ENCODE measurements around the gene FANCG.

FANCG gene

DNA sequence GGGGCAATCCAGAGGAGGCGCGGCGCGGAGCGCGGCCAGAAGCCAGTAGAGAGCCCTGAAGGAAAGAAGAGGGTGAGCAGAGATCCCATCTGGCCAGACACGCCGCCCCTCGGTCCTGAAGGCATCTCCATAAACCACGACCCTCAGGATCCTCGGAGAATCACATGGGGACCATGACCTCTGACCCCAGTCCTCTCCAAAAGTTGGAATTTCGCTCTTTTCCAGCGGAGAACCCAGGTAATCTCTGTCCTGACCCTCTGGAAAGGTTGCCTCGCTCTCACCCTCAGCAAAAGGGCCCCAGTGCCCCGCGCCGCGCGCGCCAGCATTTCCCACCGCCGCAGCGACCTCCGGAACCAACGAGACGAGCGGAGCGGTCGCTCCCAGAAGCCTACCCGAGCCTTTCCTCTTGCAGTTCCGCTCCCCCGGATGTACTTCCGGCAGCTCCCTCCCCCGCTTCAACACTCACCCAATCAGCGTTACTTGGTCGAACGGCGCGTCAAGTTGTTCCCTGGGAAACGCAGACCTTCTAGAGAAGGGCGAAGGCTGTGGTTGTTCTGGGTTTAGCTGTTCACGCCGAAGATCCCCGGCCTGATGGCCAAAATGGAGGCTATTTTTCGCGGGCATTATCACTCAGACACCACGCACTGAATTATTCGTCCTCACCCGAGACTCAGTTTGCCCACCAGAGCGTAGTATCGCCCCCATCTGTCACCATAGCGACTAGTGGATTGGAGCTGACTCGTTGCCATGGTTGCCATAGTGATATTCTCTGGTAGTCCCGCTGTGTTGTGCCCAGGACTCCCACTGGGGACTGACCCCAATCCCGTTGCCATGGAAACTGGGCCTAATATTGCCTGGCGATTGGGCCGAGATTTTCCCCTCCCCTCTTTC, 23.3 kb upstream of the FANCG start, which contains the start of gene STOML2:
TSS of gene STOML2 (minus strand) at position 363 of the 891 bp plus-strand sequence. CDS start at position 326, 37 bp downstream.
- peak; percentile 86 for DNase-seq

DNA sequence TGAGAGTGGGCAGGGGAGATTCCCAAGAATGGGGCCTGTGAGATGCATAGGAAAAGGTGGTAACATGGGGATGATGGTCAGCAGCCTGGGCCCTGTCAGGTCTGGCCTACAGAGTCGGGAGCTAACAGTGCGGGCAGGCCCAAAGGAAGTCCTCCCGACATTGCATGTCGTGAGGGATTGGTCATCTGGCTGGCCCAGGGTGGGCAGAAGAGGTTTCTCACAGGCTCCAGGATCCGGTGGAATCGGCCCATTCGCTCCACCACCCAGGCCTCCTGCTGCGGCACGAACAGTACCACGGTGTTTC, 22.7 kb upstream of the FANCG start:
- DNase-seq = no peak

DNA sequence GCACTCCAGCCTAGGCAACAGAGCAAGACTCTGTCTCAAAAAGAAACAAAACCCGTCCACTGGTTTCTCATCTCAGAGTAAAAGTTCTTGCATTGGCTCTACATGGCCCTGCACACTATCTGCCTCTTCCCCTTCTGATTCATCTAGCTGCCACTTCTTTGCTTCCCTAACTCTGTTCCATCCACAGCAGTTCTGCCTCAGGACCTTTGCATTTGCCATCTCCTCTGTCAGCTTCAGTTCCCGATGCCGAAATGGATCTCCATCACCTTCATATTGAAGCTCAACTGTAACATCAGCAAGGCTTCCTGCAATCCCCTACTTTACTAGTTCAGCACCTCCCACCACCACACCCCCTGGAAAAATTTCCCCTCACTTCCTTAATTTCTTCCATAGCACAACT, 17.8 kb upstream of the FANCG start:
- no peak for DNase-seq

GRCh38 chr9:35096035-35096849, 16.5 kb upstream of the FANCG start, which contains the start of gene PIGO:
TSS of gene PIGO (minus strand) at chr9:35096591. CDS start at chr9:35095565, 1,026 bp downstream.
- peak; percentile 84 for DNase-seq

DNA sequence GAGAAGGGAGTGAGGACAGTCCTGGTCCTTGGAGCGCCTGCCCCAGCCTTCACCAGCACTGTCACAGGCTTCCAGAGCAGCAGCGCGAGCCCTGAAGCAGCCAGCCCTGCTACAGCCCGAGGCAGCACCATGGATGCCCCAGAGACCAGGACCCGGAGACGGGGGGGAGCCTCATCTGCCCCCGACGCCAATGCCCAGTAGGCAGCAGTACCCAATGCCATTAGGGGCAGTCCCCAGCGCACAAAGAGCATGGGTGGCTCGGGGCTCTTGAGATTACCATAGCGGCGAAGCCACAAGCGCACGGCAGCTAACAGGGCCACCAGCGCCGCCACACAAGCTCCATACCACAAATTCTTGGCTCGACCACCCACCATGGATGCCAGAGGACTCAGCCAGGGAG, 11.8 kb upstream of the FANCG start:
- no peak for DNase-seq

GRCh38 chr9:35089434-35089833, 9.7 kb upstream of the FANCG start:
- DNase-seq = no peak

DNA sequence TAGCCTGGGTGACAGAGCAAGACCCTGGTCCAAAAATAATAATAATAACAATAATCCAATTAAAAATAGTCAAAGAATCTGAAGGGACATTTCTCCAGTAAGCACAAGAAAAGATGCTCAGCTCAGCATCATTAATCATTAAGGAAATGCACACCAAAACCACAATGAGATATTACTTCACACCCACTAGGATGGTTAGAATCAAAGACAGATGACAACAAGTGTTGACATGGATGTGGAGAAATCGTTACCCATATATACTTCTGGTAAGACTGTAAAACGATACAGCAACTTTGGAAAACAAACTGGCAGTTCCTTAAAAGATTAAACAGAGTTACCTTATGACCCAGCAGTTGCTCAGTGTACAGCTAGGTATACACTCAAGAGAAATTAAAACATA, 5.3 kb upstream of the FANCG start:
- no peak for DNase-seq

GRCh38 chr9:35079041-35079425, 709 bp downstream of the FANCG start:
- DNase-seq = no peak

DNA sequence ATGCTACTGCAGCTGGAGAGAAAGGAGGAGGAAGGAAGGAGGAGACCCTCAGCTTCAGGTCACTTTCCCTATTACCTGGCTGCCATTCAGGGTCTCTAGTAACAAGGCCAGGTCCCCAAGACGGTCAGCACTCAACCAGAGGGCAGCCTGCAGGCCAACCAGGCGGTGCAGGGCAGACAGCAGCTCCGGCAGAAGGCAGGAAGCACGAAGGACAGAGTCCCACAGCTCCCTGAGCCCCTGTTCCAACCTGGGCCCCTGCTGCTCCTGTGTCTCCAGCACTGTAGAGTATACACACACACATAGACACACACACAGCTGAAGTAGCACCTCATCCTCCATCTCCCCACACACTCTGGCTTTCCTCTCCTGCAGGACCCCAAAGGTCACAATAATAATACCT, 1.7 kb downstream of the FANCG start:
- DNase-seq = no peak

GRCh38 chr9:35076848-35077247, 2.9 kb downstream of the FANCG start:
- DNase-seq = no peak

DNA sequence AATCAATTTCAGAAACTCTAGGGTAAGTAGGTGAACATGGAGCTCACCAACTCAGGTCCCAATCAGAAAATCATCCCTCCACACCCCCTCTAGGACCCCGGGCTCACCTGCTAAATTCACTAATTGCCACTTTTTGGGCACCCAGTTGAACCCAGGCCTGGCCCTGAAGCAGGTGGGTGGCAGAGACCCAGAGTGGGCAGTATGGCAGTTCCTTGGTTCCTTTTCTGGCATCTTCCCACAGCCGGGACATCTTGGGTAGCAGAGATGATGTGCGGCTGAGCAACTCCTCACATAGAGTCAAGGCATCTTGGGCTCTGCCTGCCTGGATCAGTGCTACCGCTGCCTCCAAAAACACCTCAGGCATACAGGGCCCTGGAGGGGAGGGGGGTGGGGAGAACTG, 4.4 kb downstream of the FANCG start:
- no peak for DNase-seq

- DNase-seq = no peak
Observed at GRCh38 chr9:35074791-35075190, 5.0 kb downstream of the FANCG start.

DNA sequence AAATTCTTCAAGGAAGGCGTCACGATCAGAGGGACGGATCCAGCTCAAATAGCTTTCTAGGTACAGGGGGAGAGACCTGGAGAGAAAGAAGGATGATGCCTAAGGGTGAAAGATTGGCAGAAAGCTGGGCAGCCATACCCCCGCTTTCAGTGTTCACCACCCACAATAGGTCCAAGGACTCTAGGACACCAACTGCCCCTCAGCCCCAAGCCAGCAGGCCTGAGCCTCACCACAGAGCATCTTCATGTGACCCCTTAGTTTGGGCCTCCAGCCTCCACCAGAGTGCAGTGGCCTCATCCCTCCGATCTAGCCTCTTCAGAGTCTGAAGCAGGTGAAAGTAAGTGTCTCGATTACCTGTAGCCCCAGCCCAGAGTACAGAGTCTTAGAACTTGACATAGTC, 5.6 kb downstream of the FANCG start:
- DNase-seq = no peak

- no peak for DNase-seq
Observed at GRCh38 chr9:35073279-35073612, 6.5 kb downstream of the FANCG start.

DNA sequence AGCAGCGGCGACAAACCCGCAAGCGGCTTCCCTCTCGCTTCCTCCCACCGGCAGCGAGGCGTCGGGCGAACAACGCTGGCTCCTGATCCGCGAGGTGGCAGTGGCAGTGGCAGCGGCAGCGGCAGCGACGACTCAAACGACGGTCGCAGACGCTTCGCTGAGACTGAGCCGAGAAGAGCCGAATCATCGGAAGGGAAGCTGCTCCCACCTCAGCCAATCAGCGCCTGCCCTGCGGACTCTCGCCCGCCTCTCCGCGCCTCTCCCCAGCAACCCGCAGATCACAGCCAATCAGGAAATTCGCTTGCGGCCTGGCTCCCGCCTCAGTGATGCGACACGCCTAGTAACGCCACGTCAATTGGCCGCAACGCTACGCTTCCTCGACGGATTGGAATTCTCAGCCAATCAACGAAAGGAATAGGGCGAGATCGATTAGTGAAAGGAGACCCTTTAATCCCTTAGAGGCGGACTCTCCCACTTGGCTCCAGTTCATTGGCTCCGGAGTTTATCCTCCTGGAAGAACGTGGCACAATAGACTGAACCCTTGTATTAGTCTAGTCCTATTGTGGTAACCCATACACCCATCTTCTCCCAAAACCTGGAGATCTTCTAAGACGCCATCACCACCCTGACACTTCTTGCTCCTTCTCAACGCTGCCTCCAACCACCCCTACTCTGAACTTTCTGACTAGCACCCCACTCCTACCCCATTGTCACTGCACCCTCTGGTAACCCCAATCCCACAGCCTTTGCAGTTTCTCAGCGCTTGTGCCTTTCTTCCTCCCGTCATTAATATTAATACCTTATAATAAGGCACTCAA, 7.1 kb downstream of the FANCG start, which contains the start of gene VCP:
TSS of gene VCP (minus strand) at position 165 of the 818 bp plus-strand sequence. CDS start 272 bp downstream, outside the sequence.
- DNase-seq = peak; percentile 92

- DNase-seq = peak; percentile 62
Observed at GRCh38 chr9:35071814-35072460, 7.8 kb downstream of the FANCG start.

DNA sequence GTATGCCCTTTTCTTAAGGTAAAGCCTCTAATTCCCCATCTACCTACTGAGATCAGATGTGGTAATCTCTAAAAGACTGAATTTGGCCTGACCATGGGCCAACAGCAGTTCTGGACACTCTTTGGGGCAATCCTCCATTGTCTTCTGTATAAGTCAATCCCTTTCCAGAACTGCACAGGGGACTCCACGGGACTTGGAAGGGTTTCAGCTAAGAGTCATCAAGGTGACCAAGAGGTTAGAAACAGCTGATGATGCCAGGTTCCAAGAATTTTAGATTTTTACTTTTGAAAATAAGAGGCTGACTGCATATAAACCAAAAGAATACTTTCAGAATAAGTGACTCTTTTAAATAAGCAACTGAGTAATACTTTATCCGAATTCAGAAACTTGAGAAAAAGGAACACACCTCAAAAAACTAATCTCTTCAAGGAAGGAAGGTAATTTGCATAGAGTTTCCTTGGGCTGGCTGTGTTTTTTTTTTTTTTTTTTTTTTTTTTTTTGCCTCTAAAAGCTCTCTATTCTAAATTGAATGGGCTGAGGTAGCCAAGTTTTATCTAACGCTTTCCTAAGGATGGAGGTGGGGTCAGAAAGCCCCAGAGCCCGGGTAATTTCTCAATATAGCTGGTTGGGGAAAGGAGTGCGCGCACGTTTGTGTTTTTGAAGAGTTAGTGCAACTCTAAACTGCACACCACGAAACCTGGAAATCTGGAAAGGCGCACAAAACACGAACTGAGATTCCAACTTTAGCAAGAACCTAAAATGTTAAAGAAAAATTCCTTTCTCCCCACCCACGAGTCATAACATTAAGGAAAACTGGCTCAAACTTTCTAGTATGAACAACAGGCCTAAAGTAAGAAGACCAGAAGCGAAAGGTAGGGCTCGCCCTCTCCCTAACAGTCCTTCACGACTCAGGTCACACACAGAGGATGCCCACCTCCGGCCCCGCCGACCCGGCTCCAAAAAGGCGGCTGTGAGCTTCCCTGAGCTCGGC, 8.6 kb downstream of the FANCG start:
- no peak for DNase-seq

GRCh38 chr9:35069020-35069419, 10.7 kb downstream of the FANCG start:
- DNase-seq = no peak

DNA sequence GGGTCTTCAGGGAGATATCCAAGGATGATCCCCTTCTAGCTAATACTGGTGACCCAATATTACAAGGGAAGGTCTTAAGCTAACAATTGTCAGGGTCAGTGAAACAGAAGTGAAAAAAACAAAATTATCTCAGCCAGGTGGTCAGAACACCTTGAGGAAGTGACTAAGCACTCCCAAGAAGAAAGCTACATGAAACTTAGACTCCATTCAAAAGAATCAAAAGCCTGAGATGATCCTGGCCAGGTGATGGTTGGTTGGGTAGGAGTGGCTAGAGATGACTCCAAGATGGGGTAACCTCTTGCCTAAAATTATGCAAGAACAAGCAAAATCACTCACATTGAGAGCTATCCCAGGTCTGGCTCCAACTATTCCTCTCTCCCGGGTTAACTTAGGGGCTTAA, 12.7 kb downstream of the FANCG start:
- no peak for DNase-seq

DNA sequence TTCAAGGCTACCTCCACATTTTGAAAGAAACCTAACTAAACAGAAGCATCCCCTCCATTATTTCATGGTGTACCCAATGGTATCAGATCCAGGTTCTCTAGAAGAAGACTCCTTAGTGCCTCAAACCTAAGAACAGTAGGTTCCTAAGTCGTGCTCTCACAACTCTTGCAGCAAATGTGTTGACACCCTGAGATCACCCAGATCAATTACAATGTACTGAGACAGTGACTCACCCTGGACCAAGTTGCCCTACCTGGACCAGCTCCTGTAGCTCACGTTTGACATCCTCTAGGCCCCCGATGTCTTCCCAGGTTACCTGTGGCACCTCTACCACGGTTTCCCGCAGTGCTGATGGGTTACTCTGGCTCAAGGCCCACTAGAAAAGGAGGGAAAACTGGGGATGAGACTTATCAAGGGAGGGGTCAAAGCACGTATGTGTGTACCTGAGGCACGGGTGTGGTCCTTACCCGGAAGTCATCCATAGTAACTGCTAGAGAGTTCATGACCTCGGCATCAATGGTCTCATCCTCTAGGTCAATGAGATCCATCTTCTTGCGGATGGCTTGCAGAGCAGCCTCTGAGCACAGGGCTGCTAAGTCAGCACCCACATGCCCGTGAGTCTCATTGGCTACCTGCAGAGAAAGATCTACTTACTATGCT, 19.1 kb downstream of the FANCG start:
- no peak for DNase-seq

DNA sequence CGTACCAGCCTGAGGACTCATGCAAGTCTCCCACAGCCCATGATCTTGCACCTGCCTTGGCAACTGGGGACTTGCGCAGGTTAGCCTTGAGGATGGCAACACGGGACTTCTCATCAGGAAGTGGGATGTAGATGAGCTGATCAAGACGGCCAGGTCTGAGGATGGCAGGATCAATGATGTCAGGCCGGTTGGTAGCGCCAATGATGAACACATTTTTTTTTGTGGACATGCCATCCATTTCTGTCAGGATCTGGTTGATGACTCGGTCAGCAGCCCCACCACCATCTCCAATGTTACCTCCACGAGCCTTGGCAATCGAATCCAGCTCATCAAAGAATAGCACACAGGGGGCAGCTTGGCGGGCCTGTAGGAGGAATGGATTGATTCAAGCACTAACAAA, 20.3 kb downstream of the FANCG start:
- no peak for DNase-seq

Data from T-helper 9 cell (primary cell).